ENCODE results near the gene RANBP6.
"Not testable (repeated sequence)": the region's sequence is repeated elsewhere in the genome, so short reads cannot be mapped to it uniquely, and the experiment has no call there.

The RANBP6 gene

DNA sequence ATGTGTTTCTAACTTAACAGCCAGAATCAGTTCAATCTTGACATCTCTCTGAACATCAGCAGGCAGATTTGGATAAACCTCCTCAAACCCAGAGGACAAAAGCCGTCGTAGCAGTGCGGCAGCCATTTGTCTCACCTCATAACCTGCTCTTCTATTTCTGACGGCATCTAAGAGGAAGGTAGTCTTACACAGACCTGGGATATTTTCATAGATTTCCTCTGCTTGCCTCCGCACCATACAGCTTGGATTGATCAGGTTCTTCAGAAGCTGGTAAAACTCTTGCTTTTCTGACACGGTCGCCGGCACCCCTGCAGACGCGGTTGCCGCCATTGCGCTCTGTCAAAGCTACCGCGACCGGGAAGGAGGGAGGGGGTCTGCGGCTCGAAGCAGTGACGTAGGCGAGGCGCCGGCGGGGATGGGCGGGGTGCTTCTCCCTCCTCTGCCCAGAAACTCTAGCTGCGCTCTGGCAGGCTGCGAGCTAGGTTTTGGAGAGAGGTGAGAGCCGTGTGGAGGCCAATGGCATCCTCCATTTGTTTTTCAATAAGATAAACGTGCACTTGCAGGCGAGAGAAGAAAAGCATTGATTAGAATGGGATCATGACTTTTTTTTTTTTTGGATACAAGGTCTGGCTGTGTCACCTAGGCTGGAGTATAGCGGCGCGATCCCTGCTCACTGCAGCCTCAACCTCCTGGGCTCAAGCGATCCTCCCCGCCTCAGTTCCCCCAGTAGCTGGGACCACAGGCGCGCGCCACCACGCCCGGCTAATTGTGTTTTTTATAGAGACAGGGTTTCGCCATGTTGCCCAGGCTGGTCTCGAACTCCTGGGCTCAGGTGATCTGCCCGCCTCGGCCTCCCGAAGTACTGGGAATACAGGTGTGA, at the start of gene RANBP6:
RANBP6 (minus strand) TSS at position 347 of the 880 bp plus-strand sequence; CDS start at position 330, 17 bp downstream.
- DNase-seq: peak; percentile 32

DNA sequence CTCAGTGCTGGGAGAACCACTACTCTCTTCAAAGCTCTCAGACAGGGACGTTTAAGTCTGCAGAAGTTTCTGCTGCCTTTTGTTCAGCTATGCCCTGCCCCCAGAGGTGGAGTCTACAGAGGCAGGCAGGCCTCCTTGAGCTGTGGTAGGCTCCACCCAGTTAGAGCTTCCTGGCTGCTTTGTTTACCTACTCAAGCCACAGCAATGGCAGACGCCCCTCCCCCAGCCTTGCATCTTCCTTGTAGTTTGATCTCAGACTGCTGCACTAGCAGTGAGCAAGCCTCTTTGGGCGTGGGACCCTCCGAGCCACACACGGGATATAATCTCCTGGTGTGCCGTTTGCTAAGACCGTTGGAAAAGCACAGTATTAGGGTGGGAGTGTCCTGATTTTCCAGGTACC, 47.7 kb upstream of the RANBP6 start:
- not testable (repeated sequence) for DNase-seq

DNA sequence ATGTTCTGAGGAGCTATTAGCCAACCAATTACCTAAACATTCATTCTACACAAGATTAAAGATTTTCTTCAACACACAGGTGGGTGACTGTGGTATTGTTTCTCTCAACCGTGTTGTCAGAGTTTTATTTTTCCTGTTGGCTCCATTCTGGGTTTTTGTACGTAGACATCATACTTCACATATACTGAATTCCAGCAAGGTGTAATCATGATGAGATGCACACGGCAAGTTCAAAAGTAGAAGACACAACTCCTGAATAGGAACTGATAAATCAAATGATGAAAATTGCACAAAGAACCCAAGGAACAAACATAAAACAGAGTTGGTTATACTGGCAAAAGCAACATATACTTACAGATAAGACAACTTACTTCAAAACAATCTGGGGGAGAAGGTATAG, 40.2 kb upstream of the RANBP6 start:
- DNase-seq: no peak

DNA sequence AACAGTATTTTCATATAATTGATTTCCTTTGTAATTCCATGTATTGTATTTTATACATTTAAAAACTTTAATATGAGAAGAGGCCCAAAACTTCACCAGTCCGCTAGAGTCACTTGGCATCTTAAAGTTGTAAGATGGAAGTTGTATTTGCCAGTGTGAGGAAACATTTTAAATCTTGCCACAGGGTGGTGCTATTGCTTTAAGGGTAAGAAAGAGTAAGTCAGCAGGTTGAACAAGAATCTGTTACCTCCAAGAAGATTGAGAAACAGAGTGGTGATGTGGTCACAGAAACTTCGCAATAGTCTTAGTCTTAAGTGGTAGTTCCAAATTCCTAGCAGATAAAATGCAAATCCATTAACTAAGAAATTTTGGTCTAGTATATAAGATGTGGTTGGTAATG, 39.8 kb upstream of the RANBP6 start:
- DNase-seq: peak; percentile 6

DNA sequence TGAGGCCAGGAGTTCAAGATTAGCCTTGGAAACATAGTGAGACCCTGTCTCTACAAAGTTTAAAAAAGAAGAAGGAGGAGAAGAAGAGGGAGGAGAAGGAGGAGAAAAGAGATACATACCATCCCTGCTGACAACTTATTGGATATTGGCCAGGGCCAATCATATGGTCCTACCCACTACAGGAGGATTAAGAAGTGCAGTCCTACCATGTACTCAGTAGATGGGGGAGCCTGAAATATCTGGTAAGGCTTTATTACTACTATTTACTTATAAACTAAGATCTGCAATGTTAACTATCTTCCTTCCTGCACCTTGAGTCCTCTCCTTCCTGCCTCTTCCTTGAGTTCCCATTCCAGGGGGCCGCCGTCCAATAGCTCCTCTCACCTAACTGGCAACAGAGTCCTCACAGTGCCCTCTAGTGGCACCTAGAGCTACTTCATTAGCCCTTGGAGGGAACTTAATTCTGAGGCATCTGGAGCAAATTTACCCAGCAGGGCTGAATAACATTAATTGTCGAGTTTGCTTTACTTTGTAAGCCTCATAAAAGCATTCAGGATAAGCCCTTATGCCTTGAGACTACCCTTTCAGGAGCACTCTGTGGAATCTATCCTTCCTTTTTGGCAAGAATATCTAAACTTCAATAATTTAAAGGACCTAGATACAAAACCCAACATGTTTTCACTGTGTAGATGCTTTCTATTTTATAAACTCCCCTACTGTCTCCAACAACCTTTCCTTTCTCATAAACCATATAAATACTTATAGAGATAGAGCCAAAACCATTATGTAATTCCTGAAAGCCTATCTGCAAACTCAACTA, 39.1 kb upstream of the RANBP6 start:
- DNase-seq: peak; percentile 25

DNA sequence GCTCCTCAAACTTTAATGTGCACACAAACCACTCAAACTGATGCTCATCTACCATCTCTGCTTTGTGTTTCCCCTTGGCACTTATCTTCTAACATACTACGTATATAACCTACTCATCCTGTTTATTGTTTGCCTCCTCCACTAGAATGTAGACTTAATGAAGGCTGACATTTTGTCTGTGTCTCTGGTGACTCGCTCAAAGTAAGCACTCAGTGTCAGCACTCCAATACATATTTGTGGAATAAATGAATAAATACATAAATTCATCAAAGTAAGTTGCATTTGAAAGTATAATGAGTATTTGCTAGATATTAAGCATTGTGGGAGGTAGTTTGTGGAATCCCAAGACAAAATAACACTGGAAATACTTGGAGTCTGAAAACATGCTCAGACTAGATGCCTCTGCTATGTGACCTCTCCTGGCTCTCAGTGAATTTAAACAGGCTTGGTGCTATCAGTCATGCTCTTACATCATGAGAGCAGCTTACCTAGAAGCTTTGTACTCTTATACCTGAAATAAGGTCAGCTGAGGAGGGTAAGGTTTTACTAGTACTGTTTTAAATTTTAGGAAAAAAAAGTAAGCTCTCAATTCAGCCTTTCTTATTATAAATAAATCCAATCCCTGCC, 37.0 kb upstream of the RANBP6 start:
- no peak for DNase-seq

DNA sequence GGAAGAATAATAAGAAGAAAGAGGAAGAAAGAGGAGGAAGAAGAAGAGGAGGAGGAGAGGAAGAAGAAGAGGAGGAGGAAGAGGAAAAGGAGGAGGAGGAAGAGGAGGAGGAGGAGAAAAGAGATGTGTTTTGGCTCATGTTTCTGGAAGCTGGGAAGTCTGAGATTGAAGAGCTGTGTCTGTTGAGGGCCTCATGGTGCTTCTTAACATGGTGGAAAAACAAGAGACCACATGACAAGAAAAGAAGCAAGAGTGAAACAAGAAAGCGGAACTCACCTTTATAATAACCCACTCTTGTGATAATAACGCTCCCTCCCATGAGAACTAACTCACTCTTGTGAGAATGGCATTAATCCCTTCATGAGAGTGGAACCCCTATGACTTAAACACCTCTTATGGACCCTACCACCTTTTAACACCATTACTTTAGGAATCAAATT, 36.1 kb upstream of the RANBP6 start:
- DNase-seq: no peak

DNA sequence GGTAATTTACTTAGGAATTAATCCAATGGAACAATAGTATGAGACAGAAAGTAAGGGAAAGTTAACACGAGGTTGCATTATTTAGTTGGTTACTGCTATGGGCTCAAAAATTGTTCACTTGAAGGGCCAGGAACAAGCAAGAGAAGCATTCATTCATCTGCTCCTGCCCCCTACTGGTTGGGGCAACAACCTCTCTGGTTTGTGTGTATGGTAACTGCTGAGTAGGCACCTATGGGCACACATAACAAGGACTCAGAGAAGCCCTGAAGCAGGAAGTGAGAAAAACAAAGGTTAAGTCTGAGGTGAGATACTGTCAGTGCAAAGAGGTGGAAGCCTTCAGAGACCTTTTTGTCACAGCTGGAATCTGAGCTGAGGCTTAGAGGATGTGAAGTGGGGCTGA, 34.4 kb upstream of the RANBP6 start:
- DNase-seq: no peak

DNA sequence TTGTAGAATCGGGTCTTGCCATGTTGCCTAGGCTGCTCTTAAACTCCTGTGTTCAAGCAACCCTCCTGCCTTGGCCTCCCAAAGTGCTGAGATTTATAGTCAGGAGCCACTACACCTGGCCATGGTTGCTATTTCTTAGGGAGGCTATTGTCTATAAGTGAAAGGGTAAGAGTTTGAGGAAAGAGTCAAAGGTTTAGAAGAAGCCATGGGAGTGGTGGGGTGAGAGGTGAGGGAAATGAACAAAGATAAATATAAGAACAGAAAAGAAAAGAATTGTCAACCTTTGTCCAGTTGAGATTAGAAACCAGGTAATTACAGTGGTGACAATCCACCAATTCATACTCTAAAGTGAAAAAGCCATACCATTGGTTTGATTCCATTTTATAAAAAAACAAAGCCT, 32.6 kb upstream of the RANBP6 start:
- DNase-seq: no peak

DNA sequence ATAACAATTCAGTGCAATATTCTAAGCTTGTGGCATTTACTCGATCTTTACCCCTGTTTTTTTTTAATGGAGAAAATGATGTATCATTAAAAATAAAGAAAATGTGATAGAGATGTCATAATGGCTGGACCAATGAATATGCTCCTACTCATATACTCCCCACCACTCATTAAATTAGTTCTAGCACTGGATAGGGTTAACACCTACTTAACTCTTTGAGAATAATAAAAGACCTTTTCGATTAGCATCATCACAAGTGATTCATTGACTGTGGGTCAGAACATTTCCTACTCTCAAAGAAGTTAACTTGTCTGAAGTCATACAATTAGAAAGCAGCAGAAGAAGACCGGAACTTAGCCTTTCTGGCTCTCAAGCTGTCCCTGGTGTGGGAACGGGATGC, 31.6 kb upstream of the RANBP6 start:
- no peak for DNase-seq

DNA sequence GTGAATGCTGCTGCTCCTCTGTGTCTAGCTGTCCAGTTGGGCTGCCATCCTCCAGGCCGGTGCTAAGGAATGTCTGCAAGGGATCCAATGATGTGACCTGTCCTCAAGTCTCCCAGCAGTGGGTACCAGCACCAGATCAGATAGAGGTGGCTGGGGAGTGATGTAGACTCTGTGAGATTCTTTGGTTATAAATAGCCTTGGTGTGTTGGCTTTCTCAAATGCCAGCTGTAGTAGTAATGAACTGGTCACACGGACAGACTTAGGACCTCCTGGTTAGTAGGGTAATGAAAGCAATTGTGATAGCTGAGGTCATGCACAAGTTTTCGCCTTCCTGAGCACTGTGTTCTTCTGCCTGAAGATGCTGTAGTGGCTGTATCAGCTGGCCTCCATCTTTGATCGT, 29.9 kb upstream of the RANBP6 start:
- no peak for DNase-seq

DNA sequence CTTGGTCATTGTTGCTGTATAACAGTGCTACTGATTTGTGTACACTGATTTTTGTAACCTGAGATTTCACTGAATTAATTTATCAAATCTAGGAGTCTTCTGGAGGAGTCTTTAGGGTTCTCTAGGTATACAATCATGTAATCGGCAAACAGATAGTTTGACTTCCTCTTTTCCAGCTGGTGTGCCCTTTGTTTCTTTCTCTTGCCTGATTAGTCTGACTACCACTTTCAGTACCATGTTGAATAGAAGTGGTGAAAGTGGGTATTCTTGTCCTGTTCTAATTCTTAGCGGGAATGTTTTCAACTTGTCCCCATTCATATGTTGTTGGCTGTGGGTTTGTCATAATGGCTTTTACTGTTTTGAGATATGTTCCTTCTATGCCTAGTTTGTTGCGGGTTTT, 24.7 kb upstream of the RANBP6 start:
- no peak for DNase-seq

DNA sequence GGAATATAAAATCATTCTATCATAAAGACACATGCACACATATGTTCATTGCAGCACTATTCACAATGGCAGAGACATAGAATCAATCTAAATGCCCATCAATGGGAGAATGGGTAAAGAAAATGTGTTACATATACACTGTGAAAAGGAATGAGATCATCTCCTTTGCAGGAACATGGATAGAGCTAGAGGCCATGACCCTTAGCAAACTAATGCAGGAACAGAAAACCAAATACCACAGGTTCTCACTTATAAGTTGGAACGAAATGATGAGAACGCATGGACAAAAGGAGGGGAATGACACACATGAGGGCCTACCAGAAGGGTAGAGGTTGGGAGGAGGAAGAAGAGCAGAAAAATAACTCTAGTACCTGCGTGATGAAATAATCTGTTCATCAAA, 21.0 kb upstream of the RANBP6 start:
- DNase-seq: no peak

DNA sequence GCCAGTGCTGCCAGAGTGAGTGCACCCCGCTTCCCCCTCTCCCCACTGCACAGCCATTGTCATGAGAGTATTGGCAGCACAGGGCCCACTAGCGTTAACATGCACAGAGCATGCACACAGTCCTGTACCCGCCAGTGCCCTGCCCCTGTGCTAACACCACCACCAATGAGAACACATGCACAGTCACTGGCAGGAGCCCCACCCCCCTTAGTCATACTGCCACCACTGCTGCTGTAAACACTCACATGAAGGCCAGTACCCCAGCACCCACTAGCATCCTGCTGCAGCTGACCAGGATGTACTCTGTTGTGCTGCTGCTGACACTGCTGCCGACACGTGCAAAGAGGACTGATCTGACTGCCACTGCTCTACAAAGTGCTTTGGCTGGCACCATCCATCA, 19.5 kb upstream of the RANBP6 start:
- no peak for DNase-seq

DNA sequence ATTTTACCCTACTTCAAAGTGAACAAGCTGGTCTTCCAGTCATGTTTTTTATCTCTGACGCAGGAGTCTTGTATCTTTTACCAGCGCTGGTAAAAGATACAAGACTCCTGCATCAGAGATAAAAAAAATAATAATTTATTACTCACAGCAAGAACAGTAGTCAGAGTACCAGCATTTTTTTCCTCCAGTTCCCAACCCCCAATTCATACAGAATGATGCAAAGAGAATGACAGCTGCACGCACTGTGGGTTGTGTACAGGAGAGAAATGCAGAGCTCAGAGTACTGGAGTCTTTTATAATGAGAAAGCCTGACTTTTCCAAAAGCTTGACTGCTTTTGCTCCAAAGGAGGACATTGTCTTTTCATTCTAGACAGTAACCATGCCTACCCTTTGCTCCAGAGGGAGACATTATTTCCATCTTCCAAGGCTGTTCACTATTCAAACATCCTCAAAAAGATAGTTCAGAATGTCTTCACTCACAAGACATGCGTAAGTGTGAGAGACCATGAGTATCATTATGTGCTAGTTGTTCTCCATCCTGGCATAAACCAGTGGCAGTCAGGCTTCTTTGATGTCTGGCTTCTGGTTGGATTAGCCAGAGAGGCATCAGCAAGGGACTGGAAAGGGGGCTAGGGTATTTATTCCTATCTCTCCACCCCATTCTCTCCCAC, 14.3 kb upstream of the RANBP6 start:
- no peak for DNase-seq

DNA sequence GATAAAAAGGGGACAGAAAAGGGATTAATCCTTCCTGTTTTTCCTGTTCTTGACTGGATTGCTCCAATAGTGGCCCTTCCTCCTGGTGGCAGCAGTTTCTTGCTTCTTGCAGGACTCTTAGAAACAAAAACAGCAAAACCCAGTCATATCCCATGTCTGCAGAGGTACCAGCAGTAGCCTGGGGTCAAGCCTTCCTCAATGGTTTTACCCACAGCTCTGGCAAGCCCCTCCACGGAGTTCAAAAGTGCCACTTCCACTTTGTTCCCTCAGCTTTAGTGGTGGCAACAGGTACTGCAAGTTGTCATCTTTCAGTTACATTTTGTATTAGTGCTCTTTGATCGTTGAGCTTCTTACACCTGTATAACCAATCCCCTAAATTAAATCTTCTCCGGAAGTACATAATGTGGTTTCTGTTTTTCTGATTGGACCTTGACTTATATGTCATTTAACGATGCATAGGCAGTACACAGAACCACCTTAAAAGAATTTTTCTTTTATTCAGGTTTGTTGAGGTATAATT, 8.7 kb upstream of the RANBP6 start:
- DNase-seq: no peak

DNA sequence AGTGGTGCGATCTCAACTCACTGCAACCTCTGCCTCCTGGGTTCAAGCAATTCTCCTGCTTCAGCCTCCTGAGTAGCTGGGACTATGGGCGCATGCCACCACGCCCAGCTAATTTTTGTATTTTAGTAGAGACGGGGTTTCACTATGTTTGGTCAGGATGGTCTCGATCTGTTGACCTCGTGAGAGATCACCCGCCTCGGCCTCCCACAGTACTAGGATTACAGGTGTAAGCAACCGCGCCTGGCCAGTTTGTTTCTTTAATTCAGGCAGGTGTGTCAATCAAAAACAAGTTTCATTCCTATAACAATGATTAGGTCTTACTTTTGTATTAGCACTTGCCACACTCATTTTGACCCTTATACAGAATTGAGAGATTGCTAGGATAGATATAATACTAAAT, 1.6 kb upstream of the RANBP6 start:
- DNase-seq: not testable (repeated sequence)

DNA sequence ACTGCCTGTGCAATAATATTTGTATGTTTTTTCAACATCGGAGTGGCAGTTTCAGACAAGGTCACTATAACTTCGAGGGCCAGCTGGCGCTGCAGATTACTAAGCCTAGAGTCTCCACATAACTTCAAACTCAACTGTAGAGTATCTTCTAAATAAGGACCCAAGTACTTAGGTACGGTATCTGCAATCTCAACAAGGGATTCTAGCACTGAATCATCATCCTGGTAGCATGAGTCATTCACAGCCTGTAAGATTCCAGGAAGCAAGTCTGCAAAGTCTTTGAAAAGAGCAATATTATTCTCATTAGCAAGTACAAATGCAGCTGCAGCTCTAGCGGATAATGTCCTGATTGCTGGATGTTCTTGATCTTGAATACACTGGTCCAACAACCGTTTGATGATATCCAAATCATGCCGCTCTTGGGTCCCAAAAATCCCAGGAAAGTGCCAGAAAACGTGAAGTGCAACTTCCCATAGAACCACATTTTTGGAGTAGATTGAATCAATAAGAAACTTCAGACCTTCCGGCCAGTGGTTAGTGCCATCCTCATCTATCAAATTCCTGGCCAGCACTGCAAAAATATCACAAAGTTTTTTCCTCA, 654 bp downstream of the RANBP6 start:
- DNase-seq: no peak

DNA sequence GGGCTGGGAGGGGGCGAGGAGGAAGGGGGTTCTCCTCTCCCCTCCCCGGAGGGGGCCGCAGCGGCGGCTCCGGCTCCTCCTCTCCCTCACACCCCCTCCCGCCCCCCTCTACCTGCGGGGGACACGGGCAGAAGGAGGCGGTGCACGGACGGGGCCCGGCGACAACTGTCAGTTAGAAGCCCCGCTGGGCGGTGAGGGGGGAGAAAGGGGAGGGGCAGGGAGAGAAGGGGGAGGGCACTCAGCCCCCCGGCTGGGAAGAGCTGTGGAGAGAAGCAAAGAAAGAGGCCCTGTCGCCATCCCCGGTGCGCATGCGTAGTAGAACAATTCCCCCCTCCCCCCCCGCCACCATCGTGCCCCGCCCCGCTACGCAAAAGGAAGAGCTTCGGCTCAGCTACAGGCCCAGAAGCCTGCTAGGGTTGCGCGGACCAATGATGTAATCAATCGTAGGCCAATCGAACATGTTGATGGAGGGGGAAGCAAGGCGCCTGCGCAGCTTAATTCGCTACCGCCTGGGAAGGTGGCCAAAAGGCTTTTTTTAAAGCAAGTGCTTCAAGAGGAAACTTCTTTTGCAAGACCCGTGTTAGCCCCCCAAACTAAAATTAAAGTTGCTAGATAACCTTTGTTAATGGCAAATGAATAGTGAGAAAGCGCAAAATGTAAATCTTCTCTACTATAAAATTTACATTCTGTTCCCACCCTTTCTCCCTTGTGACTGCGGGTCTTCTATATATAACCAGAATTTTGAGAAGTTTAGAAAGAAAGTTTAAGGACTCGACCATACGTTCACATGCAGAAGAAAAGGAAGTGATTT, 7.0 kb downstream of the RANBP6 start:
- DNase-seq: peak; percentile 53

DNA sequence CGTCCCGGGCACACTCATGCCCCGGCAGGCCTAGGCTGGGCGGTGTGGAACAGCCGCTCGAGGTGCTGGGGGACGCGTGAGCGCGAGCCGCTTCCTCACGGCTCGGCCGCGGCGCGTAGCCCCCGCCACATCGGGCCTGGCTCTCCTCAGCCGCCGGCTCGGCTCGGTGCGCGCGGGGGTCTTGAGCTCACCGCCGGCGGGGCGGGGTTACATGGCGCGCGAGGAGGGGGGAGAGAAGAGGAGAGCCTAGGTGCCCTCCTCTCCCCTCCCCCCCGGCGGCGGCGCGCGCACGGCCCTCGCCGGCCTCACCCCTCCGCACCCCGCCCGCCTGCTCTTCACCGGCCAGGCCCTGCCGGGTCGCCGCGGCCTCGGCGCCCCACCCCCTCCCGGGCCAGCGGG, 7.7 kb downstream of the RANBP6 start:
- DNase-seq: no peak

DNA sequence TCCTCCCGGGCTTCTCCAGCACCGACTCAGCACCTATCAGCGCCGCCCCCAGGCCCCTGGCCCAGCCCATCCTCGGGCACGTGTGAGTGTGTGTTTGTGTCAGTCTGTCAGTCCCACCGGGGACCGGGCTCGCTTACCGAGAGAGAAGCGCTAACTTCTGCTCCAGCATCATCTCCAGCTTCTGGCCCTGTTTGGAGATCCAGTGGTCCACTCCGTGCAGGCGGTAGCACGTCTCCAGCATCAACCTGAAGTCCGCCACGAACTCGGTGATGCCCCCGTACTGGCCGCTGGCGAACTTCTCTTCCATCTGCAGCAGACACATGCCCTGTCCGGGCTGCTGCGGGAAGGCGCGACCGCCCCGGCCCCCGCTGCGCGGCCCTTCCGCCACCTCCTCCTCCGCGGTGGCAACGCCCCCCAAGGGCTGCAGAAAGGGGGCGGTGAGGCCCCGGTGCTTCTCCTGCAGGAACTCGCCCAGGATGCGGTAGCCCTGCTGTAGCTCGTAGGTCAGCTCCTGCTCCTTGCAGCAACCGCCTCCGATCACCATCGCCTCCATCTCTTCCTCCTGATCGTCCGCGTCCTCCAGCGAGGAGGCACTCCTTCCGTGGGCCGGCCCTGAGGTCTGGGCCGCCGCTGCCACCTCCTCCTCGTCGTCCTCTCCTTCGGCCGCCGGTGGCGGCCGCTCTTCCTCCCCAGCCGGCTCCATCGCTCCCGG, 8.2 kb downstream of the RANBP6 start:
- DNase-seq: peak; percentile 20

Measured in NCI-H2029 treated with DMSO at 0.1 percent for 48 hours (cell line).